KOPT-K1 (cell line): ENCODE results near the gene CGB3.
"Not testable (repeated sequence)": the region's sequence is repeated elsewhere in the genome, so short reads cannot be mapped to it uniquely, and the experiment has no call there.

ENCODE experiments used
- H3K27ac ChIP-seq: fragments of 200-600 bp; sonication (generic); 2 replicates; pipeline ENCODE4 v1.5.1; 2016; ENCODE audit warnings: antibody characterized with exemption, mild to moderate bottlenecking, low read depth, low read length; ENCODE audit not compliant: poor library complexity, severe bottlenecking
- H3K36me3 ChIP-seq: fragments of 200-600 bp; sonication (generic); 2 replicates; pipeline ENCODE4 v1.5.1; 2017; ENCODE audit warnings: antibody characterized with exemption, mild to moderate bottlenecking, low read length, moderate library complexity; ENCODE audit not compliant: insufficient read depth
- H3K9me3 ChIP-seq: fragments of 200-600 bp; sonication (generic); 2 replicates; pipeline ENCODE4 v1.5.1; 2017; ENCODE audit warnings: antibody characterized with exemption, low read length, mild to moderate bottlenecking; ENCODE audit not compliant: insufficient read depth, poor library complexity, severe bottlenecking

CGB3 gene

DNA sequence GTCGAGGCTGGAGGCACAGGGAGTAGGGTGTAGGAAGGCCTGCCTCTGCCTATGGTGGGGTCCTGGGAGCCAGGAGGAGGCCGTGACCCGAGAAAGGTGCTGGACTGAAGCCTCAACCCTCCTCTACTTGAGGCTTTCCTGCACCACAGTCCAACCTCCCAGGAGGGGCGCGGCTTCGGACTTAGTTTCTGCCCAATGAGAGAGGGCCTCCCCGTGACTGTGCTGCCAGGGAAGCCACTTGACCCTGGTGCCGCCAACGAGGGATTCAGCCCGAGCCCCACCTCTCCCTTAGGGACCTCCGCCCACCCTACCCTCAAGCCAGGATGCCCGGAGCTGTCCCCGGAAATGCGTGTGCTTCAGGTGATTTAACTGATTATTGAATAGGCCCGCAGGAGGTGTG lies at the start of gene CGB3:
CGB3 (minus strand) TSS at position 101 of the 400 bp plus-strand sequence. CDS start 362 bp downstream, outside the sequence.
- H3K27ac ChIP-seq, H3K9me3 ChIP-seq, H3K36me3 ChIP-seq: not testable (repeated sequence)

DNA sequence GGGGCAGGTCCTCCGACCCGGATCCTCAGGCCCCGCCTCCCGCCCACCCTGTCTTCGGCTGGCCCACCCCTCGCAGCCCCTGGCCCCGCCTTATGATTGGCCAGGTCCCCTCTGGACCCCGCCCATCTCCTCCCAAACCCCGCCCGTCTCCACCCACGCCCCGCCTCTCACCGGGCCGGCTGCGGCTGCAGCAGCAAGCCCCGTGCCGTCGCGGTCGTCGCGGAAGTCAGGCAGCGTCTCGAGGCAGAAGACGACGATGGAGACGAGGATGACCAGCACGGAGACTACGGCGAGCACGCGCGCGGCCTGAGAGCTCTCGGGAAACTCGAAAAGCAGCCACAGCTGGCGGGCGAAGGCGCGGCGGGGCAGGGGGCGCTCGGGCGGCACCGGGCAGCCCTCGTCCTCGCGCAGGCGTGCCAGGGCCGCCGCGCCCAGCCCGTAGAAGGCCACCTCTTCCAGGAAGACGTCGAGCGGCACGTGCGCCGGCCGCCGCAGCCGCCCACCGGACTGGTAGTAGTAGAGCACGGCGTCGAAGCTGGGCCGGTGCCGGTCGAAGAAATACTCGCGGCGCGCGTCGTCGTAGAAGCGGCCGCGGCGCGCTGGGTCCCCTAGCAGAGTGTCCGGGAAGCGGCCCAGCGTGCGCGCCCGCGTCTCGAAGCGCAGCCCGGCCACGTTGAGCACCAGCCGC lies 47.9 kb upstream of the CGB3 start:
- H3K36me3 ChIP-seq = no peaks in the 10 kb centered on the region
- H3K9me3 ChIP-seq = no peaks in the 10 kb centered on the region
- no peak overlapping the region for H3K27ac ChIP-seq

DNA sequence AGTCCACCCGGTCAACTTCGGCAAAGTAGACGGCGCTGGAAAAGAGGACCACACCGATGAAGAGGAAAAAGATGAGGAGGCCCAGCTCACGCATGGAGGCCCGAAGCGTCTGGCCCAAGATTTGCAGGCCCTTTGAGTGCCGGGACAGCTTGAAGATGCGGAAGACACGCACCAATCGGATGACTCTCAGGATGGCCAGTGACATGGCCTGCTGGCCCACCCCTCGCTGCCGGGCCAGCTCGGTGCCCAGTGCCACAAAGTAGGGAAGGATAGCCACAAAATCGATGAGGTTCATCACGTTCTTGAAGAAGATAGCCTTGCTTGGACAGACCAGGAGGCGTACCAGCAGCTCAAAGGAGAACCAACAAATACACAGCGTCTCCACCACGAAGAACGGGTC lies 46.3 kb upstream of the CGB3 start:
- H3K27ac ChIP-seq = no peak overlapping the region
- no peaks in the 10 kb centered on the region for H3K9me3 ChIP-seq
- H3K36me3 ChIP-seq = no peaks in the 10 kb centered on the region

DNA sequence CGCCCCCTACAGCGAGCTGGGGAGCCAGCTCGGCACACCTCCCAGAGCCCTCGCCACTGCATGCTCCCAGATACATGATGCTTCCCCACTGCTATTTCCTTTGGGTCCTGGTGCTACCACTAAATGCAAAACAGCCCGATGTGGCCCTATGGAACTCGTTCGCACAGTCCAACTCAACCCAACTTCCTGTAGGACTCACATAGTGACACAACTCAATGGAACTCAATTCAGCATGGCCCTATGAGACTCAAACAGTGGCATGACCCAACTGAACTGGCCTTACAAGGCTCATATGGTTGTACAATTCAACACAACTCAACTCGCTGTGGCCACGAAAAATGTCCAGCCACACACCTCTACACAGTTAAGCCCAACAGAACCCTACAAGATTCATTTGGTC lies 44.9 kb upstream of the CGB3 start:
- H3K9me3 ChIP-seq = no peaks in the 10 kb centered on the region
- H3K36me3 ChIP-seq = no peaks in the 10 kb centered on the region
- H3K27ac ChIP-seq = no peak overlapping the region

DNA sequence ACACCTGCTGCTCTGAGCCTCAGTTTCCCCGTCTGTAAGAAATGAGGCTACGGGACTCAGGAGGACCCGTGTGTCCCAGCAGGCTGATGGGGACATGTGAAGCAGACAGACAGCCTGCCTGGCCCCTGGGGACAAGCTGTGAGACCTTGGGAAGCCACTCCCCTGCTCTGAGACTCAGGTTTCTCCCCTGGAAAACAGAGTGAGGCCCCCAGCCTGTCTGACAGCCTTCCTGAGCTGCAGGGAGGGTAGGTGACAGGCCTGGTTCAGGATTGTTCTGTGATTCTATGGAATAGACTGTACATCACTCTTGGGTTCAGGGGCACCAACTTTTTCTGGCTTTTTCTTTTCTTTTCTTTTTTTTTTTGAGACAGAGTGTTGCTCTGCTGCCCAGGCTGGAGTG lies 43.4 kb upstream of the CGB3 start:
- Histone ChIP-seq H3K27ac (no peak overlapping the region), H3K9me3 (no peaks in the 10 kb centered on the region), H3K36me3 (no peaks in the 10 kb centered on the region)

DNA sequence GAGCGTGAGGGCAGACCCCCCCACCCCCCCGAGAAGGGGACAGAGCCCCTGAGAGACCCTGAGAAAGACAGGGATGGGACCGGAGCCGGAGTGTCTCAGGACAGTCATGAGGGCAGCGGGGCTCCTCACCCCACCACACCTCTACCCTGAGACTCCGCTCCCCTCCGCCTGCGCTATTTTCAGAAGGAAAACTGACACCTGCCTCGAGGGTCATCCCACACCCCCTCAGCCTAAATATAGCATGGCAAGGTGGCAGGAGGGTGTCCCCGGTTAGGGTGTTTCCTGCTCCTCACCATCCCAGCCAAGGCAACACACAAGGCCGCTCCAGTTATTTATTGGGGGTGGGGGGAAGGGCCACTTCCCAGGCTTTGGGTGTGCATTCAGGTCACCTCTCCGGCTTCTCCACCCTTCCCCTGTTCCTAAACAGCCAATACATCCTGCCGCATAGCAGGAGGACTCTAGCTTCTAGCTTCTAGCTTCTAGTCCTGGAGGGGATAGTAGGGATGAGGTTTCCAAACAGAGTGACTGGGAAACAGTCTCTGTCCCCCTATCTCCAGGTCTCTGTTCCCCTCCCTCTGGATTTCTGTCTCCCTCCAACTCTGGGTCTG lies 41.9 kb upstream of the CGB3 start:
- H3K27ac ChIP-seq = no peak overlapping the region
- H3K36me3 ChIP-seq = no peaks in the 10 kb centered on the region
- no peaks in the 10 kb centered on the region for H3K9me3 ChIP-seq

DNA sequence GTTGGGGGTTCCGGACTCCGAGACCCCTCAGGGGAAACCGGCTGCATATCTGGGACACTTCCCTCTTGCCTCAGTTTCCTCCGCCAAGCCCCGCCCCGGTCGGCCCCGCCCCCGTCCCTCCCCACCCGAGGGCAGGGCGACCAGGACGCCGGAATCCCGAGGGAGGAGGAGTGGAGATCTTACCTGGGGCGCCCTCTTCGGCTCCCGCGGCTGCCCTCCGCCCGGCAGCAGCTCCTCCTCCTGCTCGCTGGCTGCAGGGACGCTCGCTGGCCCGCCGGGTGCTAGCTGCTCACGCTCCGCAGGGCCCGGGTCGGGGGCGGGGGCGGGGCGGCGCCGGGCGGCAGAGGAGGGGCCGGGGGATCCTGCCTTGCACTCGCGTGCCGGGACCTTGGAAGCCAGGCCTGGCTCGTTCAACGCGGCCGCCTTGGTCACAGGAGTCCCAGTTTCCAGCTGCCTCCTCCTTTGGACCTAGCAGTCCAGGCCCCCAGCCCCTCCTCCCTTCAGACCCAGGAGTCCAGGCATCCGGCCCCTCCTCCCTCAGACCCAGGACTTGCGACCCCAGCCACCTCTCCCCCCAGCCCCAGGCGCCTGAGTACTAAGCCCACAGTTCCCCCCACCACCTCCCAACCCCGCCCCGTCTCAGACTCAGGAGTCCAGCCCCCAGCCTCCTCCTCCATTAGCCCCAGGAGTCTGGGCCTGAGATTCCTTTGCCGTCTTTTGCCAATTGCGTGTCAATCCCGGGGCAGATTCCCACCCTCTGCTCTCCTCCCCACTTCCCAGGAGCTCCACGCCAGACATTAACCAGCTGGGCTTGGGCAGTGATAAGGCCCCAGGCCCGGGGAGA lies 40.9 kb upstream of the CGB3 start, which contains the start of gene NTF4:
NTF4 (minus strand) TSS at position 51 of the 844 bp plus-strand sequence. CDS start 2,821 bp downstream, outside the sequence.
- Histone ChIP-seq H3K9me3 (no peaks in the 10 kb centered on the region), H3K36me3 (no peaks in the 10 kb centered on the region), H3K27ac (no peak within 1 kb of the TSS)

DNA sequence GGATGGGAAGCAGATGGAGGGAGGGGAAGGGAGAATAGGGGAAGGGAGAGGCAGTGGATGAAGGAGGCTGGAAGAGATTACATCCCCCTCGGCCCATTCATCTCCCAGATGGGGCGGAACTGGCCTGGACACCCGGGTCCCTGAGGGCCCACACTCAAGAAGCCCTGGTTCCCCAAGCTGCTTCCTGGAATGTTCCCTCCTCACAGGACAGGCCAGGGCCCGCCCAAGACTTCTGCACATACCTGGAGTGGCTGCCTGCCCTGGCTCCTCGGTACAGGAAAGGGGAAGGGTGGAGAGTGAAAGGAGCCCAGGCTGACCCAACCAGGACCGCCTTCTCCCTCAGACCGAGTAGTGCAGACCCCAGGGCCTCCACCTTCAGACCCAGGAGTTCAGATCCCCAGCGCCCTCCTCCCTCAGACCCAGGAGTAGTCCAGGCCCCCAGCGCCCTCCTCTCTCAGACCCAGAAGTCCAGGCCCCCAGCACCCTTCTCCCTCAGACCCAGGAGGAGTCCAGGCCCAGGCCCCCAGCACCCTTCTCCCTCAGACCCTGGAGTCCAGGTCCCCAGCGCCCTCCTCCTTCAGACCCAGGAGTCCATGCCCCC lies 40.0 kb upstream of the CGB3 start:
- H3K36me3 ChIP-seq = no peaks in the 10 kb centered on the region
- H3K27ac ChIP-seq = no peak overlapping the region
- no peaks in the 10 kb centered on the region for H3K9me3 ChIP-seq

DNA sequence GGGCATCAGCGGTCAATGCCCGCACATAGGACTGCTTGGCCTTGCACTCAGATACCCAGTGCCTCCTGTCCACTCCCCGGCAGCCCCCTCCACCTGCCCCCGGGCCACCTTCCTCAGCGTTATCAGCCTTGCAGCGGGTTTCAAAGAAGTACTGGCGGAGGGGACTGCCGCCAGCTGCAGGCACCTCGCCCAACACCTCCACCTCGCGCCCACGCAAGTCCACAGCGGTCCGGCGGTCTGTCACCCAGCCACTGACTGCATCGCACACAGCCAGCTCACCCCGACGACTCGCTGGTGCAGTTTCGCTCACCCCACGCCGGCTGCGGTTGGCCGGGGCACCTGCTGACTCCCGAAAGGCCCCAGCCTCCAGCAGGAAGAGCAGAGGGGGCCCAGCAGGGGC lies 37.3 kb upstream of the CGB3 start:
- no peaks in the 10 kb centered on the region for H3K36me3 ChIP-seq
- no peaks in the 10 kb centered on the region for H3K9me3 ChIP-seq
- no peak overlapping the region for H3K27ac ChIP-seq

DNA sequence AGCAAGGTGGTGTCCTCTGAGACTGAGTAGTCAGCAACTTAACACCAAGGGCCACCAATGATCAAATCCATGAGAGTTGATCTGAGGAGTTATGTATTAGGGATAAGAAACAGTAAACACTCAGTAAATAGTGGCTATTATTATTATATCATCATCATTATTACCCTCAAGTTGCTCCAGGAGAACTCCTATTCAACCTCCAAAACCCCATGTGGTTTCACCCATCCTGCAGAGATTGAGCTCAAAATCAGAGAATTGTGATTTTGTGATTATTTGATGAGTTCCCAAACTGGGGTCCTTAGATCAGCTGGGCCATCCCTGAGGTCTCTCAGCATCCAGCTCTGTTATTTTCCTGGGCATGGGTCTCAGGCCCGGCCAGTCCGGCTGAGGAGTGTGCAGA lies 36.9 kb upstream of the CGB3 start:
- Histone ChIP-seq H3K9me3 (no peaks in the 10 kb centered on the region), H3K27ac (no peak overlapping the region), H3K36me3 (no peaks in the 10 kb centered on the region)

DNA sequence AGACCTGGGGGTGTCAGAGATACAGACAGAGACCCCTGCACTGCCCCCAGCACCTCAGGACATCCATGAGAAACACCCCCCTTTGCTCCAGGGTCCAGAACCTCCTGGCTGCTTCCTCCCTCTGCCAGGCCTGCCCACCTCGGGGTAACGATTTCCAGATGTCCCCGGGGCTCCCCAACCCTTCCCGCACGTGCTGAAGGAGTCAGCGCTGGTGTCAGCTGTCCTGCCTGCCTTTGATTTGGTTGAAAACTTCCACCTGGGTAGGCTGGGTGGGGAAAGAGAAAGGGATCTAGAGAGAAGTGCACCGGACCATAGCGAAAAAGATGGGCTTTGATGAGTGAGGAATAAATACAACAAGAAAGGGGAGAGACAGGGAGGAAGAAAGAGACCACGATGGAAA lies 34.9 kb upstream of the CGB3 start:
- no peak overlapping the region for H3K27ac ChIP-seq
- no peaks in the 10 kb centered on the region for H3K9me3 ChIP-seq

DNA sequence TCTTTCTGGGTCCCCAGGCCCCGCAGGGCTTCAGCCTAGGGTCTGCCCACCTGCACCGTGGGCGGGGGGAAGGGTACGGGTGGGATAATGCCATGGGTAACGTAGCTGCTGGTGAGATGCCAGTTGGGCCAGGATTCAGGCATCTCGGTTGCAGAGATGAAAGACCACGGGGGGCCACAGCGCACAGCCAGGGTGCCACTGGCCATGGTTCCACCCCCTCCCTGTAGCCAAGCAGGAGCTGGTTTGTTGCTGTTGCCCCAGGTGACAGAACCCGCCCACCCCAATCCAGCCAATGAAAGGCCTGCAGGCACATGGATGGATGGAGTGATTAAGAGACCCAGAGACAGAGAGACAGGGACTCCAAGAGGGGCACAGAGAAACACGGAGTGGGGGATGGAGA lies 34.4 kb upstream of the CGB3 start:
- Histone ChIP-seq H3K9me3 (no peaks in the 10 kb centered on the region), H3K36me3 (no peaks in the 10 kb centered on the region), H3K27ac (no peak overlapping the region)

More for the DNA sequence above, 34.9 kb upstream of the CGB3 start:
- H3K36me3 ChIP-seq = no peaks in the 10 kb centered on the region

DNA sequence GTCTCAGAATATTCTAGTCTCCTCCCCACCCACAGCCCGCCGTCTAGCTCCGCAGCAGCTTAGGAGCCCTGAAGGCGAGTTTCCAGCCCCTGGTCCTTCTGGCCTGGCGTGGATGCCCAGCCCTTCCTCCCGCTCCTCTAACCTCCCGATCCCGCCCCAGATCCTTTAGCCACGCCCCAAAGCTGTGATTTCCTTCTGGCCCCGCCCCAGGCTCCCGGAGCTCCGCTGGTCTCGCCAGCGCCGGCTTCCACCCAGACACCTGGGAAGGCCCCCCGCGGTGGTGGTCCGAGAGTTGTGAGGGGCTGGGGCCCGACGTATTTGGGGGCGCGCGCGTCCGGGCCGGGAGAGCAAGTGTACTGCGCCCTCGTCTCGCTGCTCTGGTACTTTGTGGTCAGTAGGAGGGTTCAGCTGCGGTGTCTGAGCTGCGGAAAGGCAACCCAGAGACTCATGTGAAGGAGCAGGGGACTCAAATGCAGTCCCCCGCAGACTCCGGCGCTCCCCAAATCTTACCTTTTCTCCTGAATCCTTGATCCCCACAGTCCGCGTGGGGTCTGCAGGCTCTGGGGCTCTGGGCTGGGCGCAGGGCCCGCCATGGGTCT lies 33.6 kb upstream of the CGB3 start, which contains the start of gene CGB7:
CGB7 (minus strand) TSS at position 114 of the 599 bp plus-strand sequence. CDS start 2,374 bp downstream, outside the sequence.
- H3K36me3 ChIP-seq = no peaks in the 10 kb centered on the region
- no peak within 1 kb of the TSS for H3K27ac ChIP-seq
- no peaks in the 10 kb centered on the region for H3K9me3 ChIP-seq

DNA sequence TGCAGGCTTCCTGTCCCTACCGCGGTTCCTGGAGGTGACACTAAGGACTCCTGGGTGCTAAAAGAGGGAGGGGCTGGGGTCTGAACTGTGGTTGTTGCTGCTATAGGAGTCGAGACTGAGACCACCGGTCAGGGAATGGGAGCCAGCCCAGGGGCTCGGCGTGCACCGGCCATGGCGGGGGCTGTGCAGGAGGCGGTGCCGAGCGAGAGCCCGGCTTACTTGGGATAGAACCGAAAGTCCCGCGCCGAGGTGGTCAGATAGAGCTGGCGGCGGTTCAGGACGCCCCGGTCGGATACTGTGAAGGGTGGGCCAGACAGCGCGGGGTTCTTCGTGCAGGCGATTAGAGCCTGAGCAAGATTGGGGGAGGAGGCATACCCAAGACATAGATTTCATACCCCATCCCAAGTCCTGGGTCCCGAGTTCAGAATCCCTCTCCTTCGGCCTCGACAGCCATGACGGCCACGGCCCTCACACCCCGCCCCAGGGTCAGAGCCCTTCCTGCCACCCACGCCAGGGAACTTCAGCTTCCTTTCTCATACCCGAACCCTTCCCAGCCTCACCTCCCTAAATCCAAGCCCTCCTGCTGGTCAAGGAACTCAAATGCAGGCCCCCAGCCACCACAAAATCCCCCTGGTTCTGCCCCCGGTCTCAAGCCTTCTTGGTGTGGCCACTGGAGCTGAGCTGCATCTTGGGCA lies 32.9 kb upstream of the CGB3 start:
- not testable (repeated sequence) for H3K27ac ChIP-seq, H3K36me3 ChIP-seq, H3K9me3 ChIP-seq
